GM23338 (cell line): ENCODE results near the gene CDCA5. TPM values are rescaled to one million over a fixed set of nuclear protein-coding genes. Genes with fewer than 3 reads are reported as not detected.

Source experiments
- ATAC-seq: fragments of 200-7000 bp; cut with Tn5 transposase; 3 replicates; pipeline ENCODE4 v1.9.1; 2020
- DNase-seq: peaks from one replicate; pipeline ENCODE4 v3.0.0-alpha.2; 2015; ENCODE audit warnings: low spot score
- H2AFZ ChIP-seq: fragments of 200-600 bp; sonication (generic); 2 replicates; pipeline ENCODE4 v1.8.0; 2016; ENCODE audit warnings: antibody characterized with exemption, mild to moderate bottlenecking, moderate library complexity
- H3F3A ChIP-seq: fragments of 200-600 bp; sonication (generic); replicated peaks from 2 replicates; pipeline ENCODE4 v1.8.0; 2017; ENCODE audit warnings: antibody characterized with exemption, mixed run types, low read depth
- H3K27ac ChIP-seq: fragments of 200-600 bp; sonication (generic); 2 replicates; pipeline ENCODE4 v1.6.1; 2016; ENCODE audit warnings: low read depth
- H3K27me3 ChIP-seq: fragments of 200-600 bp; sonication (generic); 2 replicates; pipeline ENCODE4 v1.8.0; 2016; ENCODE audit warnings: mild to moderate bottlenecking, mixed run types, moderate library complexity; ENCODE audit not compliant: insufficient read depth
- H3K36me3 ChIP-seq: fragments of 200-600 bp; sonication (generic); 2 replicates; pipeline ENCODE4 v1.8.0; 2016; ENCODE audit warnings: mild to moderate bottlenecking; ENCODE audit not compliant: insufficient read depth
- H3K4me1 ChIP-seq: fragments of 200-600 bp; sonication (generic); 2 replicates; pipeline ENCODE4 v1.8.0; 2016; ENCODE audit warnings: mild to moderate bottlenecking, moderate library complexity; ENCODE audit not compliant: insufficient read depth
- H3K4me2 ChIP-seq: fragments of 200-600 bp; sonication (generic); 2 replicates; pipeline ENCODE4 v1.7.1; 2017; ENCODE audit warnings: mixed run types
- H3K4me3 ChIP-seq: fragments of 200-600 bp; sonication (generic); 2 replicates; pipeline ENCODE4 v1.6.1; 2016; ENCODE audit warnings: mixed run types
- H3K79me2 ChIP-seq: fragments of 200-600 bp; sonication (generic); replicated peaks from 2 replicates; pipeline ENCODE4 v1.8.0; 2017; ENCODE audit warnings: mild to moderate bottlenecking; ENCODE audit not compliant: insufficient read depth
- H3K9me2 ChIP-seq: fragments of 200-600 bp; sonication (generic); 2 replicates; pipeline ENCODE4 v1.8.0; 2017; ENCODE audit not compliant: insufficient read depth
- H4K20me1 ChIP-seq: fragments of 200-600 bp; sonication (generic); replicated peaks from 2 replicates; pipeline ENCODE4 v1.8.0; 2017; ENCODE audit warnings: mild to moderate bottlenecking; ENCODE audit not compliant: insufficient read depth
- H3K27ac Mint-ChIP-seq: 2 replicates; pipeline ENCODE4 v1.8.0; 2020; ENCODE audit warnings: inconsistent platforms, mild to moderate bottlenecking, moderate library complexity, mixed read lengths
- H3K27me3 Mint-ChIP-seq: 3 replicates; pipeline ENCODE4 v1.8.0; 2022; ENCODE audit warnings: low read depth, mild to moderate bottlenecking, moderate library complexity, mixed read lengths, inconsistent platforms; ENCODE audit not compliant: insufficient read depth, poor library complexity
- H3K36me3 Mint-ChIP-seq: 3 replicates; pipeline ENCODE4 v1.8.0; 2021; ENCODE audit warnings: low read depth, mild to moderate bottlenecking, inconsistent platforms, moderate library complexity, mixed read lengths
- H3K4me1 Mint-ChIP-seq: 3 replicates; pipeline ENCODE4 v1.8.0; 2020; ENCODE audit warnings: mild to moderate bottlenecking, inconsistent platforms, mixed read lengths
- H3K4me3 Mint-ChIP-seq: 3 replicates; pipeline ENCODE4 v1.8.0; 2021; ENCODE audit warnings: moderate library complexity, mild to moderate bottlenecking, inconsistent platforms, mixed read lengths
- H3K9me3 Mint-ChIP-seq: 3 replicates; pipeline ENCODE4 v1.8.0; 2020; ENCODE audit warnings: moderate library complexity, mild to moderate bottlenecking, inconsistent platforms, mixed read lengths
- CREB1 ChIP-seq: fragments of 250-450 bp; sonication (Bioruptor Pico); IDR thresholded peaks from 2 replicates; pipeline ENCODE4 v1.5.0; 2020; ENCODE audit warnings: low read depth, mild to moderate bottlenecking, moderate library complexity
- JUNB ChIP-seq: IDR thresholded peaks from one replicate; pipeline ENCODE4 v1.6.1; 2016; ENCODE audit warnings: antibody characterized with exemption; ENCODE audit not compliant: unreplicated experiment
- REST ChIP-seq: IDR thresholded peaks from one replicate; pipeline ENCODE4 v1.6.1; 2018; ENCODE audit warnings: antibody characterized with exemption; ENCODE audit not compliant: unreplicated experiment
- ZNF462 ChIP-seq: fragments of 250-450 bp; sonication (Bioruptor Pico); IDR thresholded peaks from 2 replicates; pipeline ENCODE4 v1.5.0; 2020; ENCODE audit warnings: mild to moderate bottlenecking, moderate library complexity
- polyA plus RNA-seq: library from polyadenylated mRNA; unstranded; fragments of >200 nt; fragmentation: Nextera tagmentation; extraction: Ambion mirVana; gene quantifications from 2 replicates; pipeline ENCODE4 v1.2.1, GENCODE V29; 2016
- total RNA-seq: library from RNA; depleted of rRNA; stranded (reverse); fragments of >200 nt; shearing (Covaris generic); gene quantifications from 2 replicates; pipeline ENCODE4 v1.2.3, GENCODE V29; 2014
- TF ChIP-seq, protein P1 (sequence below), 2 experiments: fragments of 200-600 bp in 1 of 2; sonication (generic) in 1 of 2; conservative IDR thresholded peaks; 2 replicates each; pipeline versions ENCODE4 v1.5.1 to v1.6.1; 2016 to 2017; ENCODE audit warnings: antibody characterized with exemption in 2 of 2, low read depth in 2 of 2, mild to moderate bottlenecking in 2 of 2, moderate library complexity in 1 of 2

CDCA5 gene
- total and polyA plus RNA-seq, 2 experiments from 2014 or later, result 53.3 to 70.9 TPM

DNA sequence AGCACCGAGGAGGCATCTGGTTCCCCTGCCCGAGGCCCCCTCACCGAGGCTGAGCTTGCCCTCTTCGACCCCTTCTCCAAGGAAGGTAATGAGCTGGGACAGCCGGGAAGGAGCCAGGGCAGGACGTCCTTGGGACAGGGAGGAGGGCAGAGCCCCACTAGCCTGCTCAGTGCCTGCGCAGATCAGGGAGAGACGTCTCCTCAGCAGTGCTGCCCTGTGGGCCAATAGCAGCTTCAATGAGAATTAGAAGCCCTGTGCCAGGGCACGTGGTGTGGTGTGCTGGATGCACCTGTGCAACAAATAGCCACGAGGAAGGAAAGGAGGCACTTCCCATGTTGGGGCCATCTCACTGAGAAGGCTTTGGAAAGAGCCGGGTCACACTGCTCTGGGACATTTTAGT is 48.3 kb downstream of the CDCA5 start:
- no peaks in the 10 kb centered on the region for H3K9me3 Mint-ChIP-seq
- H3K4me2 ChIP-seq, result no peak overlapping the region
- no peak for DNase-seq
- H4K20me1 ChIP-seq, result no peaks in the 10 kb centered on the region
- no peak overlapping the region for H3K27ac ChIP-seq
- H3K36me3 Mint-ChIP-seq, result no peaks in the 10 kb centered on the region
- H3K4me1 Mint-ChIP-seq, result no peaks in the 10 kb centered on the region; the same call in 2 of the 3 replicates
- 0 out of 2 replicates have a peak, but pooled peaks cover 7% of the 10 kb centered on the region for H3F3A ChIP-seq
- H3K79me2 ChIP-seq, result no peaks in the 10 kb centered on the region
- H3K27ac Mint-ChIP-seq, result no peak overlapping the region
- no peaks in the 10 kb centered on the region for H3K36me3 ChIP-seq
- no peaks in the 10 kb centered on the region for H3K9me2 ChIP-seq
- no peaks in the 10 kb centered on the region for H3K27me3 ChIP-seq
- no peak overlapping the region for H2AFZ ChIP-seq
- H3K27me3 Mint-ChIP-seq, result peaks cover 2% of the 10 kb centered on the region
- TF ChIP-seq REST (no peak), CREB1 (CRISPR knock-in tag) (no peak), JUNB (no peak), ZNF462 (CRISPR knock-in tag) (no peak)
- TF ChIP-seq, protein P1, sequence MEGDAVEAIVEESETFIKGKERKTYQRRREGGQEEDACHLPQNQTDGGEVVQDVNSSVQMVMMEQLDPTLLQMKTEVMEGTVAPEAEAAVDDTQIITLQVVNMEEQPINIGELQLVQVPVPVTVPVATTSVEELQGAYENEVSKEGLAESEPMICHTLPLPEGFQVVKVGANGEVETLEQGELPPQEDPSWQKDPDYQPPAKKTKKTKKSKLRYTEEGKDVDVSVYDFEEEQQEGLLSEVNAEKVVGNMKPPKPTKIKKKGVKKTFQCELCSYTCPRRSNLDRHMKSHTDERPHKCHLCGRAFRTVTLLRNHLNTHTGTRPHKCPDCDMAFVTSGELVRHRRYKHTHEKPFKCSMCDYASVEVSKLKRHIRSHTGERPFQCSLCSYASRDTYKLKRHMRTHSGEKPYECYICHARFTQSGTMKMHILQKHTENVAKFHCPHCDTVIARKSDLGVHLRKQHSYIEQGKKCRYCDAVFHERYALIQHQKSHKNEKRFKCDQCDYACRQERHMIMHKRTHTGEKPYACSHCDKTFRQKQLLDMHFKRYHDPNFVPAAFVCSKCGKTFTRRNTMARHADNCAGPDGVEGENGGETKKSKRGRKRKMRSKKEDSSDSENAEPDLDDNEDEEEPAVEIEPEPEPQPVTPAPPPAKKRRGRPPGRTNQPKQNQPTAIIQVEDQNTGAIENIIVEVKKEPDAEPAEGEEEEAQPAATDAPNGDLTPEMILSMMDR (conservative IDR thresholded peaks at IDR 0.05; ENCODE audit: low read depth in 2 of 2), result no peak
- H3K4me3 ChIP-seq, result no peak overlapping the region
- no peaks in the 10 kb centered on the region for H3K4me1 ChIP-seq
- no peak for ATAC-seq
- no peak overlapping the region for H3K4me3 Mint-ChIP-seq
